GM23248 (cell line): ENCODE results near the gene ANO10. TPM values are rescaled to one million over a fixed set of nuclear protein-coding genes. Genes with fewer than 3 reads are reported as not detected.

Experiments
- DNase-seq: peaks from one replicate; pipeline ENCODE4 v3.0.0-alpha.2; 2015
- H2AFZ ChIP-seq: fragments of 200-600 bp; sonication (generic); 2 replicates; pipeline ENCODE4 v1.6.1; 2016; ENCODE audit warnings: antibody characterized with exemption
- H3F3A ChIP-seq: fragments of 200-600 bp; sonication (generic); 2 replicates; pipeline ENCODE4 v1.6.1; 2016; ENCODE audit warnings: mild to moderate bottlenecking, antibody characterized with exemption, mixed run types; ENCODE audit not compliant: insufficient read depth
- H3K27ac ChIP-seq: fragments of 200-600 bp; sonication (generic); 2 replicates; pipeline ENCODE4 v1.5.1; 2016; ENCODE audit warnings: mild to moderate bottlenecking
- H3K27me3 ChIP-seq: fragments of 200-600 bp; sonication (generic); replicated peaks from 2 replicates; pipeline ENCODE4 v1.6.1; 2016; ENCODE audit warnings: mild to moderate bottlenecking; ENCODE audit not compliant: insufficient read depth
- H3K36me3 ChIP-seq: fragments of 200-600 bp; sonication (generic); 2 replicates; pipeline ENCODE4 v1.6.1; 2016; ENCODE audit warnings: low read depth, mild to moderate bottlenecking
- H3K4me1 ChIP-seq: fragments of 200-600 bp; sonication (generic); 2 replicates; pipeline ENCODE4 v1.6.1; 2016; ENCODE audit warnings: mild to moderate bottlenecking; ENCODE audit not compliant: insufficient read depth
- H3K4me2 ChIP-seq: fragments of 200-600 bp; sonication (generic); one replicate; pipeline ENCODE4 v1.6.1; 2016; ENCODE audit warnings: mild to moderate bottlenecking; ENCODE audit not compliant: unreplicated experiment
- H3K4me3 ChIP-seq: fragments of 200-600 bp; sonication (generic); 2 replicates; pipeline ENCODE4 v1.5.1; 2016; ENCODE audit warnings: mild to moderate bottlenecking
- H3K79me2 ChIP-seq: fragments of 200-600 bp; sonication (generic); 2 replicates; pipeline ENCODE4 v1.6.1; 2016; ENCODE audit warnings: mild to moderate bottlenecking; ENCODE audit not compliant: insufficient read depth
- H3K9ac ChIP-seq: fragments of 200-600 bp; sonication (generic); 2 replicates; pipeline ENCODE4 v1.6.1; 2016; ENCODE audit warnings: mild to moderate bottlenecking
- H3K9me2 ChIP-seq: fragments of 200-600 bp; sonication (generic); 2 replicates; pipeline ENCODE4 v1.6.1; 2016; ENCODE audit warnings: mixed run types, mild to moderate bottlenecking, moderate library complexity; ENCODE audit not compliant: insufficient read depth
- H3K9me3 ChIP-seq: fragments of 200-600 bp; sonication (generic); one replicate; pipeline ENCODE4 v1.6.1; 2017; ENCODE audit warnings: low read depth
- H4K20me1 ChIP-seq: fragments of 200-600 bp; sonication (generic); 2 replicates; pipeline ENCODE4 v1.6.0; 2016; ENCODE audit not compliant: insufficient read depth
- EZH2 ChIP-seq: fragments of 200-600 bp; sonication (generic); IDR thresholded peaks from 2 replicates; pipeline ENCODE4 v1.6.1; 2018; ENCODE audit warnings: antibody characterized with exemption, mild to moderate bottlenecking; ENCODE audit not compliant: insufficient read depth, poor library complexity, severe bottlenecking
- EZH2phosphoT487 ChIP-seq: fragments of 200-600 bp; sonication (generic); IDR thresholded peaks from 2 replicates; pipeline ENCODE4 v1.6.1; 2018; ENCODE audit warnings: antibody characterized with exemption, moderate library complexity, mild to moderate bottlenecking, low read depth; ENCODE audit not compliant: insufficient read depth
- WGBS, 2 experiments: methylation state at CpG; one replicate each; pipeline ENCODE4 v1.1.6; 2015 to 2017; ENCODE audit warnings: low lambda C conversion rate in 2 of 2, low coverage in 1 of 2; ENCODE audit errors: missing lambda C conversion rate in 2 of 2; 5-methylcytosine and 5-hydroxymethylcytosine counted together
- in situ Hi-C: fragments of 300-500 bp; cut with MboI; formaldehyde crosslinking; loops from 2 replicates; pipeline ENCODE4 v1.15.0; 2020
- polyA plus RNA-seq: library from polyadenylated mRNA; unstranded; fragments of >200 nt; fragmentation: Nextera tagmentation; extraction: Ambion mirVana; gene quantifications from 2 replicates; pipeline ENCODE4 v1.2.1, GENCODE V29; 2016
- total RNA-seq: library from RNA; depleted of rRNA; stranded (reverse); fragments of >200 nt; shearing (Covaris generic); gene quantifications from 2 replicates; pipeline ENCODE4 v1.2.3, GENCODE V29; 2014

ANO10 gene
- total and polyA plus RNA-seq, 2 experiments from 2014 or later = 51.1 to 73.2 TPM

- Histone ChIP-seq H4K20me1 (no peaks in the 10 kb centered on the region), H3K36me3 (no peaks in the 10 kb centered on the region), H3F3A (no peaks in the 10 kb centered on the region), H3K4me2 (no peak overlapping the region), H3K9ac (no peak overlapping the region), H3K9me3 (no peaks in the 10 kb centered on the region), H3K27me3 (no peaks in the 10 kb centered on the region), H3K4me1 (no peaks in the 10 kb centered on the region), H3K27ac (no peak overlapping the region), H3K4me3 (no peak overlapping the region), H3K79me2 (peaks cover 95% of the 10 kb centered on the region), H3K9me2 (no peaks in the 10 kb centered on the region), H2AFZ (no peak overlapping the region)
- in situ Hi-C loops = no loop called here
- 97 to 100% methylated on average over 1 of the region's 1 CpG for WGBS, 2 experiments
- TF ChIP-seq EZH2phosphoT487 = no peak
- TF ChIP-seq EZH2 = no peak
- no peak for DNase-seq
These were observed 6.7 kb downstream of the ANO10 start for GRCh38 chr3:43615133-43615532.

GRCh38 chr3:43613976-43614375 lies 7.8 kb downstream of the ANO10 start:
- Histone ChIP-seq H3K4me1 (no peaks in the 10 kb centered on the region), H3K4me3 (no peak overlapping the region), H3K79me2 (peaks cover 94% of the 10 kb centered on the region), H3K36me3 (no peaks in the 10 kb centered on the region), H3K9me3 (no peaks in the 10 kb centered on the region), H3K4me2 (no peak overlapping the region), H2AFZ (no peak overlapping the region), H4K20me1 (no peaks in the 10 kb centered on the region), H3K27me3 (no peaks in the 10 kb centered on the region), H3K9ac (no peak overlapping the region), H3K27ac (no peak overlapping the region), H3K9me2 (no peaks in the 10 kb centered on the region), H3F3A (no peaks in the 10 kb centered on the region)
- in situ Hi-C loops = no loop called here
- DNase-seq = no peak
- TF ChIP-seq EZH2phosphoT487 (no peak), EZH2 (no peak)
- WGBS, 2 experiments = 98% methylated on average over 5 of the region's 5 CpGs

- H4K20me1 ChIP-seq = no peaks in the 10 kb centered on the region
- H3F3A ChIP-seq = no peaks in the 10 kb centered on the region
- H3K9me3 ChIP-seq = no peaks in the 10 kb centered on the region
- no peaks in the 10 kb centered on the region for H3K4me1 ChIP-seq
- no peak for TF ChIP-seq EZH2phosphoT487
- TF ChIP-seq EZH2 = no peak
- no peak for DNase-seq
- no peaks in the 10 kb centered on the region for H3K36me3 ChIP-seq
- H3K4me3 ChIP-seq = no peak overlapping the region
- H3K9me2 ChIP-seq = no peaks in the 10 kb centered on the region
- in situ Hi-C loops = no loop called here
- no peak overlapping the region for H3K4me2 ChIP-seq
- H3K79me2 ChIP-seq = peaks cover 92% of the 10 kb centered on the region
- no peak overlapping the region for H3K9ac ChIP-seq
- no peak overlapping the region for H2AFZ ChIP-seq
- H3K27ac ChIP-seq = no peak overlapping the region
- H3K27me3 ChIP-seq = no peaks in the 10 kb centered on the region
These were observed 9.4 kb downstream of the ANO10 start for GRCh38 chr3:43612419-43612818.

- WGBS, 2 experiments = 97 to 100% methylated on average over 1 of the region's 1 CpG
- Histone ChIP-seq H3K36me3 (no peaks in the 10 kb centered on the region), H3K27me3 (no peaks in the 10 kb centered on the region), H3K4me2 (no peak overlapping the region), H3F3A (no peaks in the 10 kb centered on the region), H3K9me3 (no peaks in the 10 kb centered on the region), H3K4me3 (no peak overlapping the region), H4K20me1 (no peaks in the 10 kb centered on the region), H2AFZ (no peak overlapping the region), H3K27ac (no peak overlapping the region), H3K9me2 (no peaks in the 10 kb centered on the region), H3K9ac (no peak overlapping the region), H3K79me2 (peaks cover 83% of the 10 kb centered on the region), H3K4me1 (no peaks in the 10 kb centered on the region)
- in situ Hi-C loops = no loop called here
- DNase-seq = no peak
- no peak for TF ChIP-seq EZH2
- no peak for TF ChIP-seq EZH2phosphoT487
These were observed 12.4 kb downstream of the ANO10 start for GRCh38 chr3:43609406-43609805.

- no peak overlapping the region for H3K4me3 ChIP-seq
- DNase-seq = no peak
- H3K4me1 ChIP-seq = no peaks in the 10 kb centered on the region
- no peak overlapping the region for H3K27ac ChIP-seq
- H3K9me3 ChIP-seq = no peaks in the 10 kb centered on the region
- H3K9me2 ChIP-seq = no peaks in the 10 kb centered on the region
- H4K20me1 ChIP-seq = no peaks in the 10 kb centered on the region
- in situ Hi-C loops = no loop called here
- no peak overlapping the region for H2AFZ ChIP-seq
- H3K27me3 ChIP-seq = no peaks in the 10 kb centered on the region
- H3F3A ChIP-seq = no peaks in the 10 kb centered on the region
- H3K36me3 ChIP-seq = peaks cover 5% of the 10 kb centered on the region; the same call in 1 of the 2 replicates
- no peak overlapping the region for H3K9ac ChIP-seq
- WGBS, 2 experiments = 70 to 74% methylated on average over 1 of the region's 1 CpG
- no peak overlapping the region for H3K4me2 ChIP-seq
- TF ChIP-seq EZH2 = no peak
- no peak for TF ChIP-seq EZH2phosphoT487
- peaks cover 76% of the 10 kb centered on the region for H3K79me2 ChIP-seq
These were observed 13.1 kb downstream of the ANO10 start for GRCh38 chr3:43608751-43609150.
